ENCODE measurements around the gene MAD2L1BP. TPM values are rescaled to one million over a fixed set of nuclear protein-coding genes. Genes with fewer than 3 reads are reported as not detected.
A peak's percentile ranks its signal among the peaks of the same experiment; 100 is the strongest.

Gene MAD2L1BP
- total RNA-seq, 1 donor, result 30.4 TPM

DNA sequence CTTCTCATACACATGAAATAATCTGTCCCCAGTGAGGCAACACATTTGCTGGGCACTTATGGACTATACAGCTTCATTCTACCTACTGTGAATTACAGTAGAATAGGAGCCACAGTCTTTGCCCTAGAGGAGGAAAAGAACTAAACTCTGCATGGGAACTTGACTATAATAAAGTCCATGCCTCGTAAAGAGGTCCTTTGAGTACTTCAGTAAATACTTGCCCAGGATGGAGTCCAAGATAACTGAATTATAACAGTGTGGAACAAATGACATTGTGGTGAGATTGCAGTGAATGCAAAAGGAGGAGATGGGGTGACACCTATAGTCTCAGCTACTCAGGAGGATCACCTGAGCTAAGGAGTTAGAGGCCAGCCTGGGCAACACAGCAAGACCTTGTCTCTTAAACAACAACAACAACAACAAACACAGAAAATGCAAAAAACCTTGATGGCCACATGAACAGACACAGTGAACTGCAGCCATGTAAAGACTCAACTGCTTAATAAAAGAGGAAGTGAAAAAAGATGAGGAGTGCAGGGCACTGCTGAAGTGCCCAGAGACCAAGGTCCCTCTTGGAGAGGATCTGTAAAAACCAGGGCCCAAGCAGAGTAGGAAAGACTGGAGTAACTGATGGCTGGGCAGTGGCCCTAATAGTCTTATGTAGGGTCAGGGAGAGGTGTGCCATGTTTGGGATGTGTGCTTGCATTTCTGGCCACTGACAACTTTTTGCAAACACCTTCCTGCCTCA is 48.2 kb downstream of the MAD2L1BP start:
- Histone ChIP-seq H4K20me1 (ENCODE audit: insufficient read depth, low read length) (peaks cover 36% of the 10 kb centered on the region), H3K9me3 (ENCODE audit: low read depth, low read length) (no peaks in the 10 kb centered on the region), H3K27ac (ENCODE audit: low read depth, low read length) (no peak overlapping the region), H2AFZ (ENCODE audit: low read length) (no peak overlapping the region), H3K36me3 (ENCODE audit: insufficient read depth, low read length) (peaks cover 11% of the 10 kb centered on the region), H3K4me1 (ENCODE audit: insufficient read depth, low read length) (peaks cover 12% of the 10 kb centered on the region), H3K4me2 (ENCODE audit: insufficient read depth, low read length) (no peak overlapping the region), H3K27me3 (ENCODE audit: insufficient read depth, low read length) (no peaks in the 10 kb centered on the region), H3K4me3 (ENCODE audit: insufficient read depth, low read length) (no peak overlapping the region), H3K79me2 (ENCODE audit: insufficient read depth, low read length) (peaks cover 76% of the 10 kb centered on the region)
- DNase-seq (ENCODE audit: insufficient read length, low spot score, missing footprints), result no peak
- TF ChIP-seq, protein P1, sequence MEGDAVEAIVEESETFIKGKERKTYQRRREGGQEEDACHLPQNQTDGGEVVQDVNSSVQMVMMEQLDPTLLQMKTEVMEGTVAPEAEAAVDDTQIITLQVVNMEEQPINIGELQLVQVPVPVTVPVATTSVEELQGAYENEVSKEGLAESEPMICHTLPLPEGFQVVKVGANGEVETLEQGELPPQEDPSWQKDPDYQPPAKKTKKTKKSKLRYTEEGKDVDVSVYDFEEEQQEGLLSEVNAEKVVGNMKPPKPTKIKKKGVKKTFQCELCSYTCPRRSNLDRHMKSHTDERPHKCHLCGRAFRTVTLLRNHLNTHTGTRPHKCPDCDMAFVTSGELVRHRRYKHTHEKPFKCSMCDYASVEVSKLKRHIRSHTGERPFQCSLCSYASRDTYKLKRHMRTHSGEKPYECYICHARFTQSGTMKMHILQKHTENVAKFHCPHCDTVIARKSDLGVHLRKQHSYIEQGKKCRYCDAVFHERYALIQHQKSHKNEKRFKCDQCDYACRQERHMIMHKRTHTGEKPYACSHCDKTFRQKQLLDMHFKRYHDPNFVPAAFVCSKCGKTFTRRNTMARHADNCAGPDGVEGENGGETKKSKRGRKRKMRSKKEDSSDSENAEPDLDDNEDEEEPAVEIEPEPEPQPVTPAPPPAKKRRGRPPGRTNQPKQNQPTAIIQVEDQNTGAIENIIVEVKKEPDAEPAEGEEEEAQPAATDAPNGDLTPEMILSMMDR (IDR thresholded peaks at IDR 0.05; ENCODE audit: extremely low read depth, low read depth, low read length), result no peak

DNA sequence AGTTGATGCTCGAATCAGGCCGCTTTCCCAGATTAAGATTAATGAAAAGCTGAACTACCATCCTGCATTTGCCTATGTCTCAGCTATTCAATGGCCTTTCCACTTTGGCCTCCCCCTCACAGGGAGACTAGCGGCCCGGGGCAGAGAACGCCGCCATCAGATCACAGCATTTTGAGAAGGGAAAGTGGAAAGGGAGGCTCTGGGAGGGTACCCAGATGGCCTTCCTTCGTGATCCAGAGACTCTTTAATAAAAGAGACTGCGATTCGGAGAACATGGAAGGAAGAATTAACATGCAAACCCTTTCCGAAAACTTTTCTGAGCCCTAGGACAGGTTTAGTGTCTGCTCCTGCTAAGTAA is 51.4 kb downstream of the MAD2L1BP start:
- Histone ChIP-seq H3K36me3 (ENCODE audit: insufficient read depth, low read length) (no peaks in the 10 kb centered on the region), H2AFZ (ENCODE audit: low read length) (peak overlapping the region; percentile 95), H3K4me2 (ENCODE audit: insufficient read depth, low read length) (peak overlapping the region; percentile 93), H3K27me3 (ENCODE audit: insufficient read depth, low read length) (no peaks in the 10 kb centered on the region), H3K9me3 (ENCODE audit: low read depth, low read length) (no peaks in the 10 kb centered on the region), H3K4me3 (ENCODE audit: insufficient read depth, low read length) (peak overlapping the region; percentile 83), H3K79me2 (ENCODE audit: insufficient read depth, low read length) (peaks cover 60% of the 10 kb centered on the region), H3K4me1 (ENCODE audit: insufficient read depth, low read length) (peaks cover 12% of the 10 kb centered on the region), H3K27ac (ENCODE audit: low read depth, low read length) (peak overlapping the region; percentile 73), H4K20me1 (ENCODE audit: insufficient read depth, low read length) (peaks cover 30% of the 10 kb centered on the region)
- peak; percentile 80 for DNase-seq (ENCODE audit: insufficient read length, low spot score, missing footprints)
- TF ChIP-seq, protein P1 (IDR thresholded peaks at IDR 0.05; ENCODE audit: extremely low read depth, low read depth, low read length), result no peak

- Histone ChIP-seq H3K27ac (ENCODE audit: low read depth, low read length) (peak within 1 kb of the TSS; percentile 73), H3K27me3 (ENCODE audit: insufficient read depth, low read length) (no peaks in the 10 kb centered on the region), H3K9me3 (ENCODE audit: low read depth, low read length) (no peaks in the 10 kb centered on the region), H3K4me2 (ENCODE audit: insufficient read depth, low read length) (peak within 1 kb of the TSS; percentile 93), H3K4me1 (ENCODE audit: insufficient read depth, low read length) (peaks cover 12% of the 10 kb centered on the region), H4K20me1 (ENCODE audit: insufficient read depth, low read length) (peaks cover 24% of the 10 kb centered on the region), H3K79me2 (ENCODE audit: insufficient read depth, low read length) (peaks cover 54% of the 10 kb centered on the region), H3K36me3 (ENCODE audit: insufficient read depth, low read length) (no peaks in the 10 kb centered on the region), H2AFZ (ENCODE audit: low read length) (peak within 1 kb of the TSS; percentile 95), H3K4me3 (ENCODE audit: insufficient read depth, low read length) (peak within 1 kb of the TSS; percentile 83)
- peak; percentile 91 for DNase-seq (ENCODE audit: insufficient read length, low spot score, missing footprints)
- TF ChIP-seq, protein P1 (IDR thresholded peaks at IDR 0.05; ENCODE audit: extremely low read depth, low read depth, low read length), result no peak
Observed at GRCh38 chr6:43687437-43688347, 52.1 kb downstream of the MAD2L1BP start, which contains the start of gene MRPS18A. MRPS18A (minus strand) TSS chr6:43687791; CDS start chr6:43687779, 12 bp downstream.

DNA sequence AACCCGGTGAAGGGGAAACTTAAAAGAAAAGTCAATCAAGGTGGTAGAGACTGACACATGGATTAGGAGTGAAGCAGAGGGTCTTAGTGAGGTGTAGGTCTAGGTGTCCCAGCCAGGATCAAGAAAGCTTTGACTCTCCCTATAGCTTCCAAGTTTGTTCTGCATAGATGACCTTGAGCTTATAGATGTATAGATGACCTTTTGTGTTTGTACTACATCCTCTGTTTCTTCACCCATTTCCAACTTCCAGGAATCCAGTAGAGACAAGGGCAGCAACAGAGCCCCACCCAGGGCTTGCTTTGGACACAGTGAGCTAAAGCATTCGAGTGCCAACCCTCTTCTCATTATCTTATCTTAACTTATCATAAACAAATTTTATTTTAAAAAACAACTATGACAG is 53.8 kb downstream of the MAD2L1BP start:
- Histone ChIP-seq H3K4me2 (ENCODE audit: insufficient read depth, low read length) (no peak overlapping the region), H4K20me1 (ENCODE audit: insufficient read depth, low read length) (peaks cover 7% of the 10 kb centered on the region), H3K4me3 (ENCODE audit: insufficient read depth, low read length) (no peak overlapping the region), H3K36me3 (ENCODE audit: insufficient read depth, low read length) (no peaks in the 10 kb centered on the region), H3K27me3 (ENCODE audit: insufficient read depth, low read length) (no peaks in the 10 kb centered on the region), H3K4me1 (ENCODE audit: insufficient read depth, low read length) (peaks cover 12% of the 10 kb centered on the region), H2AFZ (ENCODE audit: low read length) (no peak overlapping the region), H3K9me3 (ENCODE audit: low read depth, low read length) (no peaks in the 10 kb centered on the region), H3K79me2 (ENCODE audit: insufficient read depth, low read length) (peaks cover 37% of the 10 kb centered on the region), H3K27ac (ENCODE audit: low read depth, low read length) (no peak overlapping the region)
- TF ChIP-seq, protein P1 (IDR thresholded peaks at IDR 0.05; ENCODE audit: extremely low read depth, low read depth, low read length), result no peak
- DNase-seq (ENCODE audit: insufficient read length, low spot score, missing footprints), result no peak
